ENCODE results near the gene ZFC3H1.
A peak's percentile ranks its signal among the peaks of the same experiment; 100 is the strongest.

ZFC3H1 gene

DNA sequence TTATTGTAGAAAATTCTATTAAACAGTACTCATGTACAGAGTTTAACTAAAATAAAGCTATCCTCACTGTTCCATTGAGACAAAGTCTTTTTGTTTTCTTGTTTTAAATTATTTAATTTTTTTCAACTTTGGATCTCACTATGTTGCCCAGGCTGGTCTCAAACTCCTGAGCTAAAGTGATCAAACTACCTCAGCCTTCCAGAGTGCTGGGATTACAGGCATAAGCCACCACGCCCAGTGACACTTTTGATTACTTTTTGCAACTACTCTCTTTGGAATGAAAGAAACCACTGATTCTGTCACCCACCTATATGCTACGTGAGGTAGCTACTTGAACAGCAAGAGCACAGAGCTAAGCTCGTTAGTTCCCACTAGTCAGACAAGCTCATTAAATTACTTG, 17.1 kb downstream of the ZFC3H1 start:
- peaks cover 18% of the 10 kb centered on the region for H3K4me1 Mint-ChIP-seq
- no peaks in the 10 kb centered on the region for H3K9me3 Mint-ChIP-seq
- no peaks in the 10 kb centered on the region for H3K27me3 Mint-ChIP-seq
- ATAC-seq (replicated peaks; ENCODE audit: extremely low read depth, poor library complexity, severe bottlenecking) (no peak), DNase-seq (ENCODE audit: low spot score in 2 of 2) (no peak)
- H3K4me3 Mint-ChIP-seq: no peak overlapping the region
- no peak overlapping the region for H3K27ac Mint-ChIP-seq (ENCODE audit: low read depth)
- peaks cover 54% of the 10 kb centered on the region for H3K36me3 Mint-ChIP-seq (ENCODE audit: insufficient read depth)

GRCh38 chr12:71645268-71645667, 18.4 kb downstream of the ZFC3H1 start:
- Mint-ChIP-seq H3K36me3 (ENCODE audit: insufficient read depth) (peaks cover 57% of the 10 kb centered on the region), H3K27me3 (no peaks in the 10 kb centered on the region), H3K9me3 (no peaks in the 10 kb centered on the region), H3K27ac (ENCODE audit: low read depth) (peak overlapping the region; percentile 2), H3K4me3 (no peak overlapping the region), H3K4me1 (peaks cover 18% of the 10 kb centered on the region)
- DNase-seq (ENCODE audit: low spot score in 2 of 2): no peak
- no peak for ATAC-seq (replicated peaks; ENCODE audit: extremely low read depth, poor library complexity, severe bottlenecking)

GRCh38 chr12:71642264-71642663, 21.4 kb downstream of the ZFC3H1 start:
- ATAC-seq (replicated peaks; ENCODE audit: extremely low read depth, poor library complexity, severe bottlenecking) (no peak), DNase-seq (ENCODE audit: low spot score in 2 of 2) (no peak)
- no peaks in the 10 kb centered on the region for H3K9me3 Mint-ChIP-seq
- H3K4me1 Mint-ChIP-seq: peaks cover 23% of the 10 kb centered on the region
- peak overlapping the region; percentile 46 for H3K27ac Mint-ChIP-seq (ENCODE audit: low read depth)
- H3K27me3 Mint-ChIP-seq: no peaks in the 10 kb centered on the region
- H3K4me3 Mint-ChIP-seq: no peak overlapping the region
- peaks cover 70% of the 10 kb centered on the region for H3K36me3 Mint-ChIP-seq (ENCODE audit: insufficient read depth)

- Mint-ChIP-seq H3K36me3 (ENCODE audit: insufficient read depth) (peaks cover 68% of the 10 kb centered on the region), H3K9me3 (no peaks in the 10 kb centered on the region), H3K27ac (ENCODE audit: low read depth) (peak overlapping the region; percentile 46), H3K4me3 (no peak overlapping the region), H3K27me3 (no peaks in the 10 kb centered on the region), H3K4me1 (peaks cover 29% of the 10 kb centered on the region)
- ATAC-seq (replicated peaks; ENCODE audit: extremely low read depth, poor library complexity, severe bottlenecking) (no peak), DNase-seq (ENCODE audit: low spot score in 2 of 2) (no peak)
These were observed 22.3 kb downstream of the ZFC3H1 start for GRCh38 chr12:71641390-71641789.

DNA sequence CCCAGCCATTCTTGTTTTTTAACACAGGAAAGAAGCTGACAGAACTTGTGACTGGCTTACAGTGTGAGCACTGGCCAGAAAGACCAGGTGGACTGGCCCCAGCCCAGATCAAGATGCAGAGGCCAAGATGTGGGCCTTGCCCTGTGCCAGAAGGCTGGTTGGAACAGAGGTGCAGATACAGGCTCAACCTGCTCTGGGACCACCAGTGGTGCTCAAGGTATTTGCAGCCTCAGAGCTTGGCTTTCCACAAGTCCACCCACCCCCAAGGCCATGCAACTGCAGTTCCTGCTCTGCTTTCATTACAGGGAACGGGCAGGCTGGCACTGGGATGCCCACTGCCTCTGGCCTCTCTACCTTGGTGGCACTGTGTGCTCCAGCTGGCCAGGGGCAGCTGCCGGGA, 23.3 kb downstream of the ZFC3H1 start:
- peaks cover 28% of the 10 kb centered on the region for H3K4me1 Mint-ChIP-seq
- no peak overlapping the region for H3K27ac Mint-ChIP-seq (ENCODE audit: low read depth)
- ATAC-seq (replicated peaks; ENCODE audit: extremely low read depth, poor library complexity, severe bottlenecking) (no peak), DNase-seq (ENCODE audit: low spot score in 2 of 2) (no peak)
- H3K36me3 Mint-ChIP-seq (ENCODE audit: insufficient read depth): peaks cover 75% of the 10 kb centered on the region
- H3K9me3 Mint-ChIP-seq: no peaks in the 10 kb centered on the region
- H3K27me3 Mint-ChIP-seq: no peaks in the 10 kb centered on the region
- no peak overlapping the region for H3K4me3 Mint-ChIP-seq

DNA sequence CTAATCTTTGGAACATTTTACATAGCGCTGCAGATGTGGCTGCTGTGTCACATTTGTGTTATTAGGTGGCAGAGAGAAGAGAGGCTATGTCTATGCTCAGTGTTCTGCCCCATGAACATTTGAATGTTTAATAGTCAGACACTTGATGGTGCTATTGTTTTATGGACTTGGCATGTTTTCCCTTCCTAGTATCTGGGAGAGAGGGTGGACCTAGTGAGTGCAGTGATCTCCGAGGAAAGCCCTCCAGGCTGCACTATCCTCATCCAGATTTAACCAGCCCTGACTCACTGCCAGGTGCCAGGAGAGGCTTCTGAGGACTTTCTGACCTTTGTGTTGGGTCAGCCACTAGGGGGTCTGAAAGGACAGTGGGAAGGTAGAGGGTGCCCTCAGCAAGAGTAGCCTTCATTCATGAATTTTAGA, 24.3 kb downstream of the ZFC3H1 start:
- Mint-ChIP-seq H3K27me3 (no peaks in the 10 kb centered on the region), H3K4me3 (no peak overlapping the region), H3K36me3 (ENCODE audit: insufficient read depth) (peaks cover 77% of the 10 kb centered on the region), H3K27ac (ENCODE audit: low read depth) (peak overlapping the region; percentile 39), H3K9me3 (no peaks in the 10 kb centered on the region), H3K4me1 (peaks cover 23% of the 10 kb centered on the region)
- no peak for DNase-seq (ENCODE audit: low spot score in 2 of 2)
- no peak for ATAC-seq (replicated peaks; ENCODE audit: extremely low read depth, poor library complexity, severe bottlenecking)

DNA sequence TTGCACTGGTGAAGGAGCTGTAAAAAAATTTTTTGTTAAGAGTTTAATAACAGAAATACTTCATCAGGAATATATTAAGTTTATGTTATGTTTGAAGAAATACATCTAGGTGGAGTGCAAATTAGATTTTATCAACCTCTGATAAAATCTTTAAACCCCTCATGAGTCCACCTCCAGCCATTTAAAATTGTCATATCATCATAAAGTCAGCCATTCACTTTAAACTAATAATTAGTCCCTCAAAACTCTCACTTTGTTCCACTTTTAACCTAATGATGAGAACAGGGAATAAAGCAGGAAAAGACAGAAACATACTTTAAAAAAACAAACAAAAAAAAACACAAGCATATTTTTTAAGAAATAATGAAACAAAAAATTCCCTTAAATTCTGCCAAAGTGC, 25.1 kb downstream of the ZFC3H1 start:
- peaks cover 76% of the 10 kb centered on the region for H3K36me3 Mint-ChIP-seq (ENCODE audit: insufficient read depth)
- no peak overlapping the region for H3K27ac Mint-ChIP-seq (ENCODE audit: low read depth)
- no peak for ATAC-seq (replicated peaks; ENCODE audit: extremely low read depth, poor library complexity, severe bottlenecking)
- peaks cover 16% of the 10 kb centered on the region for H3K4me1 Mint-ChIP-seq
- no peak for DNase-seq (ENCODE audit: low spot score in 2 of 2)
- no peaks in the 10 kb centered on the region for H3K27me3 Mint-ChIP-seq
- no peaks in the 10 kb centered on the region for H3K9me3 Mint-ChIP-seq
- H3K4me3 Mint-ChIP-seq: no peak overlapping the region

DNA sequence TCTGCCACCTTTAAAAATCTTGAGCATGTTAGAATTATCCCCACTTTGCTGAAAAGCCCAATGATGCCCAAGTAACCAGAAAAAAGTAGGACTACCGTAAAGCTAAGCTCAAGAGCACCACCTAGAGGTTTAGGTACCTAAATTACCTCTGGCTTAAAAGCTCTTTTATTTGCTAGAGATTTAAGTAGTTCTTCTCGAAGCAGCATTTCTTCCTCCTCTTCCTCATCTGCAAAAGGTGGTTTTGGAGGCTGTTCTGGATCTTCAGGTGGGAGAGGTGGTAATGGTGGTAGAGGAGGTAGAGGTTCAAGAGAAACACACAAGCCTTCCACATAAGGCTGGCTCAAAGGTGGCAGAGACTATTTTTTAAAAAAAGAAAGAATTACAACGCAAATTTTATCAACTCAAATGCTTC, 26.9 kb downstream of the ZFC3H1 start:
- H3K27me3 Mint-ChIP-seq: no peaks in the 10 kb centered on the region
- ATAC-seq (replicated peaks; ENCODE audit: extremely low read depth, poor library complexity, severe bottlenecking): no peak
- peaks cover 79% of the 10 kb centered on the region for H3K36me3 Mint-ChIP-seq (ENCODE audit: insufficient read depth)
- no peak overlapping the region for H3K27ac Mint-ChIP-seq (ENCODE audit: low read depth)
- H3K9me3 Mint-ChIP-seq: no peaks in the 10 kb centered on the region
- H3K4me3 Mint-ChIP-seq: no peak overlapping the region
- DNase-seq (ENCODE audit: low spot score in 2 of 2): no peak
- H3K4me1 Mint-ChIP-seq: peaks cover 11% of the 10 kb centered on the region

DNA sequence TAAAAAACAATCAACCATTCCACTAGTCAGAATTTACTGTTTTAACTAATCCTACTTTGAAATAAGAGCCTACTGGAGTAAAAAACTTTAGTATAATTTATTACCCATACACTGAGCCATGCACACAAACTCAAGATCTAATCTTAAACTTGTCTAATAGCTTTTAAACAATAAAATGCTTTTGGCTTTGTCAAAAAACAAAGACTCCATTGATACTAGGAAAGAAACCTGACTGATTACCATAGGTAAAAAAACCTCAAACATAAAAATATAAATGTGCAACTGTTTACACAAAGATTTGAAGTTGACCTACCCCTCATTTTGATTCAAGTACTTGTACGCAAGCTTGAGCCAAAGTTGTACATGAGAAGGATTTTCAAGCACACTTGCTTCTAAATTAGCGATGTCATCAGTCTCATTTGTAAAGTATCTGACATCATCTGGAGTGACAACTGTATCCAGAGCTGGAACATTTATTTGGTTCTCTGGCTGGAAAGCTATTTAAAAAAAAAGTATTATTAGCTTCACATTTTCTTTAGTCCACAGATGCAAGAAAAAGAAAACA, 36.1 kb downstream of the ZFC3H1 start:
- peaks cover 77% of the 10 kb centered on the region for H3K36me3 Mint-ChIP-seq (ENCODE audit: insufficient read depth)
- H3K27ac Mint-ChIP-seq (ENCODE audit: low read depth): no peak overlapping the region
- no peak for DNase-seq (ENCODE audit: low spot score in 2 of 2)

GRCh38 chr12:71626768-71627167, 36.9 kb downstream of the ZFC3H1 start:
- no peaks in the 10 kb centered on the region for H3K9me3 Mint-ChIP-seq
- no peaks in the 10 kb centered on the region for H3K27me3 Mint-ChIP-seq
- H3K36me3 Mint-ChIP-seq (ENCODE audit: insufficient read depth): peaks cover 74% of the 10 kb centered on the region
- ATAC-seq (replicated peaks; ENCODE audit: extremely low read depth, poor library complexity, severe bottlenecking): no peak
- no peak overlapping the region for H3K4me3 Mint-ChIP-seq
- H3K4me1 Mint-ChIP-seq: peaks cover 11% of the 10 kb centered on the region
- no peak overlapping the region for H3K27ac Mint-ChIP-seq (ENCODE audit: low read depth)
- no peak for DNase-seq (ENCODE audit: low spot score in 2 of 2)

More for the DNA sequence above, 36.1 kb downstream of the ZFC3H1 start:
- ATAC-seq (replicated peaks; ENCODE audit: extremely low read depth, poor library complexity, severe bottlenecking): no peak
- Mint-ChIP-seq H3K27me3 (no peaks in the 10 kb centered on the region), H3K4me1 (peaks cover 6% of the 10 kb centered on the region), H3K4me3 (no peak overlapping the region), H3K9me3 (no peaks in the 10 kb centered on the region)

DNA sequence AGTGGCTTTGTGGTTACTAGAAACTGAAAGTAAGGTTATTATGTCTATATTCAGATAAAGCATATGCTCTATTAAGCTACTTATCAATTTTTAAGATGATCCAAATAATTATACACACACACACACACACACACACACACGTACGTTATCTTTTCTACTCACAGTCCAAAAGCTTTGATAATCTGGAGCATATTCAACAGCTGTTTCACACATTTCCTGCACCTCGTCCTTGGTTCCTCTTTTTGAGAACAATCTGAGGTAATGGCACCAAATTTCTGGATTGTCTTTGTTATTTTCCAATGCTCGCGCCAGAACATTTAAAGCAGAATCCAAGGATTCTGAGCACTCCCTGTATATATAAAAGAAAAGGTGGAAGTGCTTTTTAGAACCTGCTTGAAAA, 37.5 kb downstream of the ZFC3H1 start:
- Mint-ChIP-seq H3K4me1 (peaks cover 15% of the 10 kb centered on the region), H3K27me3 (no peaks in the 10 kb centered on the region), H3K36me3 (ENCODE audit: insufficient read depth) (peaks cover 75% of the 10 kb centered on the region), H3K9me3 (no peaks in the 10 kb centered on the region), H3K4me3 (no peak overlapping the region), H3K27ac (ENCODE audit: low read depth) (peak overlapping the region; percentile 56)
- DNase-seq (ENCODE audit: low spot score in 2 of 2) (no peak), ATAC-seq (replicated peaks; ENCODE audit: extremely low read depth, poor library complexity, severe bottlenecking) (no peak)

DNA sequence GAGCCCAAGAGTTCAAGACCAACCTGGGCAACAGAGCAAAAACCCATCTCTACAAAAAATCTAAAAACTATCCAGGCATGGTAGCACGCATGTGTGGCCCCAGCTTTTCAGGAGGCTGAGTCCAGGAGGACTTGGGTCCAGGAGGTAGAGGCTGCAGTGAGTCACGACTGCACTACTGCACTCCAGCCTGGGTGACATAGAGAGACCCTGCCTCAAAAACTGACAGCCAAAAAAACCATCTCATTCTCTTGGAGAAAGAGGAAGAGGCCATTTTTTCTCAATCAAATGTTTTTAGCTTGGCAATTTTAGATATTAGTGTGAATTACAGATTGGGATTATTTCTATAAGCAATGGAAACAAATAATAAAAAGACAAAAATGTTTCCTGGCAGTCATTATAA, 38.2 kb downstream of the ZFC3H1 start:
- ATAC-seq (replicated peaks; ENCODE audit: extremely low read depth, poor library complexity, severe bottlenecking) (no peak), DNase-seq (ENCODE audit: low spot score in 2 of 2) (no peak)
- no peaks in the 10 kb centered on the region for H3K9me3 Mint-ChIP-seq
- no peak overlapping the region for H3K27ac Mint-ChIP-seq (ENCODE audit: low read depth)
- H3K36me3 Mint-ChIP-seq (ENCODE audit: insufficient read depth): peaks cover 77% of the 10 kb centered on the region
- no peak overlapping the region for H3K4me3 Mint-ChIP-seq
- peaks cover 21% of the 10 kb centered on the region for H3K4me1 Mint-ChIP-seq
- no peaks in the 10 kb centered on the region for H3K27me3 Mint-ChIP-seq

DNA sequence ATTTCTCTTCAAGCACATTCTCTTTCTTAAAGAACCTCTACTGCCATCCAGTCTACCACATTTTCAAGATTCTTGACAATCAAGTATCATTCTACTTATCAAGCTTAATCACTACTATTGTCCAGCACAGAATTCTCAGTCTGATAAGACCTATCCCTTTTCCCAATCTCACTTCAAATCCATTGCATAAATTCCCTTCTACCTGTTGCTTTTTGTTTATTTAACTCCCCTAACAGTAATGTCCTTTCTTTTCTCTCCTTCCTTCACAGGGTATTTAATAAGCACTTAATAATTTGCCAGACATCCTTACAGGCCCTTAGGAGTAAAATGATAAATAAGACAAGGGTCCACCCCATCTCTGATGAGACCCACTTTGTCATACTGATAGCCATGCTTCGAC, 41.7 kb downstream of the ZFC3H1 start:
- Mint-ChIP-seq H3K4me3 (no peak overlapping the region), H3K27ac (ENCODE audit: low read depth) (peak overlapping the region; percentile 5), H3K27me3 (no peaks in the 10 kb centered on the region), H3K4me1 (peaks cover 23% of the 10 kb centered on the region), H3K36me3 (ENCODE audit: insufficient read depth) (peaks cover 87% of the 10 kb centered on the region), H3K9me3 (no peaks in the 10 kb centered on the region)
- DNase-seq (ENCODE audit: low spot score in 2 of 2) (no peak), ATAC-seq (replicated peaks; ENCODE audit: extremely low read depth, poor library complexity, severe bottlenecking) (no peak)
